Esophagus muscularis mucosa (tissue), 3 donors: Measurements from ENCODE around the gene MS4A15.

Source experiments
- CTCF ChIP-seq, 3 experiments: fragments of 200-600 bp in 2 of 3; fragments of 450-650 bp in 1 of 3; sonication (generic) in 2 of 3; IDR thresholded peaks; one replicate each; pipeline ENCODE4 v1.5.1; 2017 to 2019; ENCODE audit warnings: antibody characterized with exemption in 3 of 3, mild to moderate bottlenecking in 2 of 3, moderate library complexity in 1 of 3
- POLR2A ChIP-seq: fragments of 450-650 bp; IDR thresholded peaks from one replicate; pipeline ENCODE4 v1.6.1; 2017; ENCODE audit warnings: antibody characterized with exemption, moderate library complexity, mild to moderate bottlenecking, low read depth

GRCh38 chr11:60786811-60787567 lies 30.3 kb downstream of the MS4A15 start:
- TF ChIP-seq POLR2A (no peak), CTCF (IDR thresholded peaks at IDR 0.05) (no peak)
